ENCODE data around the gene TADA2B. TPM values are rescaled to one million over a fixed set of nuclear protein-coding genes. Genes with fewer than 3 reads are reported as not detected.

Gene TADA2B
- total and polyA plus RNA-seq, 4 donors: 3.6 to 13.8 (median 12.6) TPM

GRCh38 chr4:7007944-7008343 lies 35.2 kb upstream of the TADA2B start (continued):
- TF ChIP-seq ZBTB33 (IDR thresholded peaks at IDR 0.05): no peak

- H3K9me3 ChIP-seq (ENCODE audit: control insufficient read depth in 4 of 4, low read length in 3 of 4): no peaks in the 10 kb centered on the region
- no peaks in the 10 kb centered on the region for H3K27me3 ChIP-seq (ENCODE audit: control insufficient read depth in 4 of 4, insufficient read depth in 4 of 4, low read length in 3 of 4)
- 96% methylated on average over 5 of the region's 5 CpGs for WGBS
- peaks cover 0 to 25% (median 20%) of the 10 kb centered on the region in 4 donors for H3K4me1 ChIP-seq (ENCODE audit: control insufficient read depth in 4 of 4, insufficient read depth in 4 of 4, low read length in 3 of 4)
- no peak for DNase-seq (ENCODE audit: low spot score)
- peaks cover 5 to 24% (median 13%) of the 10 kb centered on the region in 4 donors for H3K36me3 ChIP-seq (ENCODE audit: control insufficient read depth in 4 of 4, insufficient read depth in 3 of 4, low read depth in 1 of 4, low read length in 3 of 4)
- H3K4me3 ChIP-seq (ENCODE audit: low read depth in 1 of 3, low read length in 3 of 3): no peak overlapping the region
- no peak overlapping the region for H3K27ac ChIP-seq (ENCODE audit: low read depth in 1 of 2, low read length in 2 of 2)
- TF ChIP-seq SP1 (IDR thresholded peaks at IDR 0.05) (no peak), ATF3 (IDR thresholded peaks at IDR 0.05) (no peak), NR2F2 (IDR thresholded peaks at IDR 0.05) (no peak), EGR1 (IDR thresholded peaks at IDR 0.05; ENCODE audit: low read depth in 2 of 2) (no peak), TAF1 (conservative IDR thresholded peaks at IDR 0.05) (no peak)
- no peak overlapping the region for H3K9ac ChIP-seq (ENCODE audit: low read depth in 1 of 2, low read length in 2 of 2)
Measured at GRCh38 chr4:7009564-7009963, 33.6 kb upstream of the TADA2B start.

GRCh38 chr4:7013175-7013574 lies 30.0 kb upstream of the TADA2B start:
- Histone ChIP-seq H3K27ac (ENCODE audit: low read depth in 1 of 2, low read length in 2 of 2) (no peak overlapping the region), H3K4me3 (ENCODE audit: low read depth in 1 of 3, low read length in 3 of 3) (no peak overlapping the region), H3K9me3 (ENCODE audit: control insufficient read depth in 4 of 4, low read length in 3 of 4) (no peaks in the 10 kb centered on the region), H3K9ac (ENCODE audit: low read depth in 1 of 2, low read length in 2 of 2) (no peak overlapping the region), H3K4me1 (ENCODE audit: control insufficient read depth in 4 of 4, insufficient read depth in 4 of 4, low read length in 3 of 4) (peaks cover 10 to 29% (median 19%) of the 10 kb centered on the region in 4 donors), H3K27me3 (ENCODE audit: control insufficient read depth in 4 of 4, insufficient read depth in 4 of 4, low read length in 3 of 4) (no peaks in the 10 kb centered on the region), H3K36me3 (ENCODE audit: control insufficient read depth in 4 of 4, insufficient read depth in 3 of 4, low read depth in 1 of 4, low read length in 3 of 4) (peaks cover 6 to 36% (median 17%) of the 10 kb centered on the region in 4 donors)
- WGBS: 94% methylated on average over 11 of the region's 11 CpGs
- no peak for DNase-seq (ENCODE audit: low spot score)
- TF ChIP-seq RXRA (IDR thresholded peaks at IDR 0.05) (no peak), EGR1 (IDR thresholded peaks at IDR 0.05; ENCODE audit: low read depth in 2 of 2) (no peak), YY1 (IDR thresholded peaks at IDR 0.05) (no peak), RAD21 (IDR thresholded peaks at IDR 0.05) (no peak), FOXA1 (IDR thresholded peaks at IDR 0.05) (no peak), ATF3 (IDR thresholded peaks at IDR 0.05) (no peak), REST (IDR thresholded peaks at IDR 0.05) (no peak), FOXA2 (IDR thresholded peaks at IDR 0.05) (no peak), TAF1 (conservative IDR thresholded peaks at IDR 0.05) (no peak), JUND (IDR thresholded peaks at IDR 0.05) (no peak), ZBTB33 (IDR thresholded peaks at IDR 0.05) (no peak), NR2F2 (IDR thresholded peaks at IDR 0.05) (no peak), CTCF (IDR thresholded peaks at IDR 0.05; ENCODE audit: low read depth, low read length, missing input control) (no peak)
